ENCODE measurements around the gene LRRC4B.
"Not testable (repeated sequence)": the region's sequence is repeated elsewhere in the genome, so short reads cannot be mapped to it uniquely, and the experiment has no call there.

Gene LRRC4B

GRCh38 chr19:50485284-50485955 is 82.8 kb downstream of the LRRC4B start:
- no peak for DNase-seq (ENCODE audit: low spot score)

GRCh38 chr19:50482916-50483315 is 85.3 kb downstream of the LRRC4B start:
- no peak for DNase-seq (ENCODE audit: low spot score)

GRCh38 chr19:50482271-50482855 is 85.9 kb downstream of the LRRC4B start:
- no peak for DNase-seq (ENCODE audit: low spot score)

- DNase-seq (ENCODE audit: low spot score) = no peak
Measured at GRCh38 chr19:50481351-50482149, 86.7 kb downstream of the LRRC4B start.

- no peak for DNase-seq (ENCODE audit: low spot score)
Measured at GRCh38 chr19:50480281-50481111, 87.7 kb downstream of the LRRC4B start.

- DNase-seq (ENCODE audit: low spot score) = no peak
Measured at GRCh38 chr19:50479761-50480251, 88.4 kb downstream of the LRRC4B start.

- peak; percentile 62 for DNase-seq (ENCODE audit: low spot score)
Measured at GRCh38 chr19:50478901-50479715, 89.1 kb downstream of the LRRC4B start.

GRCh38 chr19:50477751-50478515 is 90.3 kb downstream of the LRRC4B start:
- no peak for DNase-seq (ENCODE audit: low spot score)

GRCh38 chr19:50476907-50477238 is 91.4 kb downstream of the LRRC4B start:
- no peak for DNase-seq (ENCODE audit: low spot score)

GRCh38 chr19:50476224-50476906 is 91.9 kb downstream of the LRRC4B start, which contains the start of the genes EMC10 and GARIN5A:
Gene EMC10, plus strand, starts transcription at chr19:50476507. Its CDS starts 38 bp downstream, at chr19:50476545.
Gene GARIN5A, minus strand, starts transcription at chr19:50476848. Its CDS starts 460 bp downstream, at chr19:50476388.
- DNase-seq (ENCODE audit: low spot score) = peak; percentile 95

GRCh38 chr19:50475736-50476223 is 92.5 kb downstream of the LRRC4B start:
- no peak for DNase-seq (ENCODE audit: low spot score)

GRCh38 chr19:50475101-50475568 is 93.1 kb downstream of the LRRC4B start:
- DNase-seq (ENCODE audit: low spot score) = no peak

GRCh38 chr19:50473336-50473735 is 94.9 kb downstream of the LRRC4B start:
- not testable (repeated sequence) for DNase-seq (ENCODE audit: low spot score)

GRCh38 chr19:50468818-50469217 is 99.4 kb downstream of the LRRC4B start:
- DNase-seq (ENCODE audit: low spot score) = no peak

- DNase-seq (ENCODE audit: low spot score) = no peak
Measured at GRCh38 chr19:50467566-50467965, 100.7 kb downstream of the LRRC4B start.
